ENCODE results near the gene ACOXL.

ACOXL gene

GRCh38 chr2:111119822-111120252 is 387.5 kb downstream of the ACOXL start:
- DNase-seq: no peak

GRCh38 chr2:111120253-111121027 is 388.1 kb downstream of the ACOXL start, which contains the start of gene BCL2L11:
Gene BCL2L11, plus strand, starts transcription at chr2:111120914. Its CDS starts 2,832 bp downstream, at chr2:111123746.
- peak; percentile 79 for DNase-seq

- no peak for DNase-seq
These were observed 388.9 kb downstream of the ACOXL start for GRCh38 chr2:111121028-111121827.

- DNase-seq: peak; percentile 78
These were observed 389.7 kb downstream of the ACOXL start for GRCh38 chr2:111121828-111122630.

DNA sequence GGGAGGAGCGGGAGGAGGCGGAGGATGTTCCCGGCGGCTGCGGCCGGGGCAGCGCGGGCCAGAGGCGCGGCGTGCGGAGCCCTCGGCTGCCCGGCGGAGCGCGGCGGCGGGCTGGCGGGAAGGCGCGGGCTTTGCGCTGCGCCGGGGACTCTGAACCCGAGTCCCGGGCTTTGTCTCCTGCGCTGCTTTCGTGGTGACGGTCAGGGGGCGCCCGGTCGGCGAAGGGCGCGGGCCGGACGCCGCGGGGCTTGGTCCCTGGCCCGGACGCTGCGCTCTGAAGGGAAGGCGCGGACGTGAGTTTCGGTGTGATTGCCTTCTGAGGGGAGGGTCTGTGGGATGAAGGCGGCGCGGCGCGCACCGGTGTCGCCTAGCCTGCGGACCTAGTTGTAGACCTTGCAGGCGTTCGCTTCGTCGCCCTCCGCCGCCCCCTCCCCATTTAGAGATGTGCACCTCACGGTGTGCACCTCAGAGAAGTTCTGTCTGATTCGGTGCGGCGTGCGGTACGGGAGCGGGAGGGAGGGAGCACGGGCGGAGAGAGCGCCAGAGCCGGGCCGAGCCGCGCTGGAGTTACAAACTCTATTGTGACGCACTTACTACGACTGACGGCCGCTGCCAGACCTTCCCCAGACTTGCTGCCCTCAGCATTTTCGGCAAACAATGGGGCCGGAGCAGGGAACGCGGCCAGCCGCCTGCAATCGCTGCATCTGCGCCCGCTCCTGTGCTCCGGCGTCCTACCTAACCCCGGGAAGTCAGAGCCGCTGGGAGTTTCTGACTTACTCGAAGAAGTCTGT is 390.5 kb downstream of the ACOXL start:
- DNase-seq: no peak

- no peak for DNase-seq
These were observed 391.4 kb downstream of the ACOXL start for GRCh38 chr2:111123751-111124150.

DNA sequence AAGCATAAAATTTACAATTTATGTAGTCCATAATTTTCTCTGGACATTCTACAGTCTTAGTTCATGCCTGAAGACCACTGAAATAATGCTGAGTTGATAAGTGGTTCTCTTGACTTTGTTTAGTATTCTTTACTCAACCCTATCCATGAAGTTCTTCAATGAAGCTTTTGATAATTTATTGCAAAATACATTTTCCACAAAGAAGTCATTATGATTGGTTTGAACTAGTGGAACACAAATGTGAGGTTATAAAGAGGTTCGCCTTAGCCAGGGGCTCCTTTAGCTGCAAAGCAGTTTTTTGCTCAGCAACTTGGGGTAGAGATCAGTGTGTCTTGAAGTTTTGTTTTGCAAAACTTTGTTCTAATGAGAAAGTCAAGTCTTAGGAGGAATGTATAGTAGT is 394.2 kb downstream of the ACOXL start:
- DNase-seq: no peak

DNA sequence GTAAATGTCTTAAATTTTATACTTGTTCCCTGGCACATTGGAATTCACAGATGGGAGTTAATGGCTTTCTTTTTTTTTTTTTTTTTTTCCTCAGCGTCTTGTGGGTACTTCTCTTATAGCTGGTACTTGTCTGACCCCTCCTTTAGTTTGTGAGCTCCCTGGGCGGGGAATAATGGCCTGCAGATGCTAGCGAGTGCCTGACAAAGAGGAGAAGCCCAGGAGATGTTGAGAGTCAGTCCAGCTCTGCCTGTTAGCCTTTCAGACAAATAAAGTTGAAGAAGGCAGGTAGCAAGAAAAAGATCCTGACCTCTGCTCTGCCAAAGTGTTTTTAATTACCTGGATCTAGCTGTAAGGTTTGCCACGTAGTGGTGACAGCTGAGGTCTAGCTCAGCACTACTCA is 395.0 kb downstream of the ACOXL start:
- no peak for DNase-seq

DNA sequence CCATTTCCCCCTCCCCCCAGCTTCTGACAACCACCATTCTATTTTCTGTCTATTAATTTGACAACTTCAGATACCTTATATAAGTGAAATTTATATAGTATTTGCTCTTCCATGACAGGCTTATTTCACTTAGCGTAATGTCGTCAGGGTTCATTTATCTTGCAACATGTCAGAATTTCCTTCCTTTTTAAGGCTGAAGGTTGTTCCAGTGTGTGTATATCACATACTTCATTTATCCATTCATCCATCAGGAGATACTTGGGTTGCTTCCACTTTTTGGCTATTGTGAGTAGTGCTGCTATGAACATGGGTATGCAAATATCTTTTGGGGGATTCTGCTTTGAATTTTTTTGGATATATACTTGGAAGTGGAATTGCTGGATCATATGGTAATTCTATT is 395.7 kb downstream of the ACOXL start:
- no peak for DNase-seq

- no peak for DNase-seq
These were observed 401.2 kb downstream of the ACOXL start for GRCh38 chr2:111133603-111134002.

DNA sequence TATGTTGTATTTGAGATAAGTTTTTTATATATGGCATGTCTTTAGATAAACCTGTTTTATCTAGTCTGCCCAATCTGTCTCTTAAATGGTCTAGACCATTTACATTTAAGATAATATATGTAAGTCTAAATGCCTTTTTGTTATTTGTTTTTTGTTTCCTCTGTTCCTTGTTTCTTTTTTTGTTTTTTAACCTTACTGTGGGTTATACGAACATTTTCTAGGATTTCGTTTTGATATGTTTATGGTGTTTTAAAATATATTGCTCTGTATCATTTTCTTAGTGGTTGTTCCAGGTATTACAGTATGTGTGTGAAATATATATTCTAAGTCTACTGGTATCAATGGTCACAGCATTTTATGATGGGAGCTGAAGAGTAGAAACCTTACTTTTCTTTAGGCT is 401.7 kb downstream of the ACOXL start:
- no peak for DNase-seq

DNA sequence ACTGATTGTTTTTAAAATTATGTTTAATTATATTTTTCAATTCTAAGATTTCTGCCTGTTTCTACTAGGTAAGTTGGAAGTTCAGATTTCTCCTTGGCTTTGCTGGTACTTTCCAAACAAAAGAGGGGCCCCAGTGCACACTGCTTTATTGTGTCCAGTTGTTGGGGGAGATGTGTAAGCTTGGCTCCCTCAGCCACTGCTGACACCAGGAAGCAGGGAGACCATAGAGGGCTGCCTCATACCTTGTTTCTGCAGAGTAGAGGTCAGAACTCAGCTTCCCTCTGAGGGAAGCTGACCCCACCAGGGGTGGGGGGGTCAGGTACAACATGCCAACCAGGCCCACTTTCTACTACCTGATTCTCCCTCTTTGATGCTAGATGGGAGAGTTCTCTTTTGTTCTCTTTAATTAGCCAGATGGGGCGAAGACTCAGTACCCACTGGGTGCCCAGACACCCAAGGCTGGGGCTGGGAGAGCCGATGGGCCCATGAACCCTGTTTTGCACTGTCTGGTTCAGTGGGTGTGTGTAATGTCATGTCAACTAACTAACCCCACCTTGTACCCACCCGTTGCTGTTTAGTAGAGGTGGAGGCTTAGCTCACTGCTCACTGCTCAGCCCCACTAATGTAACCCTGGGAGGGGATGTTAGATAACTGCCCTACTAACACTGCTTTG is 403.0 kb downstream of the ACOXL start:
- DNase-seq: no peak

GRCh38 chr2:111135910-111136297 is 403.5 kb downstream of the ACOXL start:
- no peak for DNase-seq

GRCh38 chr2:111138839-111139238 is 406.5 kb downstream of the ACOXL start:
- DNase-seq: no peak

- no peak for DNase-seq
These were observed 407.4 kb downstream of the ACOXL start for GRCh38 chr2:111139637-111140317.

DNA sequence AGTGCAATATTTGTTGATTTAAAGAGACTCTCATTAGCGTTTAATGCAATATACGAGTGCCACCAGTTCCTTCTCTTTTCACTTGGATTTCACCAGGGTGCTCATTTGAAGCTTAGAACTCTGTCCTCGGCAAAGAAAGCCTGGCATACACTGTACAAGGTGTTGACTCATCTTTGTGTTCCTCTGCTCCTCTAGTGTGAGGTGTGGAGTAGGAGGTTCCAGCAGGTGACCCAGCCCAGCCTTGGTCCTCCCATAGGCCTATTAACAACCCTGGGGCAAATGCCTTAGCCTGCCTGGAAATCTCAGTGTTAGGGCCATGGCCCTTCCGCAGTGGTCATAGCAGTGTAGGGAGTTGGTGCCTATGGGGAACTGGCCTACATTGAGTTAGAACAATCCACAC is 408.4 kb downstream of the ACOXL start:
- DNase-seq: no peak

DNA sequence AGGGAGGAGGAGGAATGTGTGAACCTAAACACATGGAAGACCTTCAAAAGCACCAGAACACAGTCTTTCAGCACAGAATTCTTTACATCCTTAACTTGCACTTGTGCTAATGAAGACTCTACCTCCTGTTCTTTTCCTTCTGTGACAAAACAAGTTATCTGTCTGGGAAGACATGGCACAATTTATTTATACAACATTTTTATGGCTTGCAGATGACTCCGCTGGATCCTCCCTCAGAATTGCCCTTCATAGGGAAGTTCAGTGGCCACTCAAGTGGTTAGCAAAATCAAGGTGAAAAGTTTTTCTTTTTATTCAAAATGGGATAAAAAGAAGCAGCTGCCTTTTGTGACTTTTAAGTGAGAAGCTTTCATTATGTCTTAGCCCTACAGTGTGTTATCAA is 409.7 kb downstream of the ACOXL start:
- DNase-seq: no peak

- no peak for DNase-seq
These were observed 410.9 kb downstream of the ACOXL start for GRCh38 chr2:111143107-111143842.

DNA sequence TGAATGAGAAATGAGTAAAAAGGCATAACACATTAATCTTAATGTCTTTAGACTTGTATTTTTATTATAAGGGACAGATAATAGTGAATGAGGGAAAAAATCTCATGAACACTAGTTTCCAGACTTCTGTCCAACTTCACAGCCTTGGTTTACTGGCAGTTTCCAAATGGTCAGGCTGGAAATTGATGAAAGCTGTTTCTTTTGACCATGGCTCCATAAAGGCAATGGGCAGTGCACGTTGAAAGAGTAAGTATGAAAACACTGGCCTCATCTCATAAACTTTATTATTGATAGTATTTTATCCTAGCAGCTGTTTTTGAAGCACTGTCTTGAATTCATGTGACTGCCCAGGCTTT is 411.4 kb downstream of the ACOXL start:
- DNase-seq: no peak

DNA sequence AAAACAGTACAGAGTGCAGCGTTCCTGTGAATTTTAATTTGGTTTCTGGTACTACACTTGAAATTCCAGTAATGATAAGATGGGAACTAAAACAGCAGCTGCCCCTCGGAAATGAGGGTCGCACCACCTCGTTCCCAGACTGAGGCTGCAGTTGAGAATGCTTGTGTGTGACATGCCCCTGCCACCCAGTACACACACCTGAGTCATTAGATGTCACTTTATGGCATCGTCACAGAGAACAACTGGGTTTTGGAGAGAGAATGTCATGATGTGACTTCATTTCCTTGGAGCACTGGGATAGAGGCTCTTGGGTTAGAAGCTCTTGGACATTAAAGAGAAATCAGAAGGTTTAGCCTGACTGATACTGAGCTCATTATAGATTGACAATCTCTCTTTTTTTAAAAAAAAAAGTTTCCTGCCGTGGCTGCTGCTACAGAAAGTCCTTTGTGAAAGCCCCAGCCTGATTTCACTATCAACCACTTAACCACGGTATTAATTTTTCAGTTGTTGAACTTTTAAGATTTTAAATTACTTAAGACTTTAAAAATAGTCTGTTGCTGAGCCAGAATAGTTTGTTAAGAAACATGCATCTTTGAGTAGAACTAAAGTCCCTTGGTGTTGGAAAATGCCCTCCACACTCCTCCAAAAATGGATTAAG is 412.9 kb downstream of the ACOXL start:
- no peak for DNase-seq

Measured in cortex of kidney (tissue), 1 donor.